SK-N-SH (cell line): Measurements from ENCODE around the gene OGFOD2. TPM values are rescaled to one million over a fixed set of nuclear protein-coding genes. Genes with fewer than 3 reads are reported as not detected.
A peak's percentile ranks its signal among the peaks of the same experiment; 100 is the strongest.

Source experiments
- CHD2 ChIP-seq: fragments of 150-350 bp; IDR thresholded peaks from 2 replicates; pipeline ENCODE4 v1.6.1; 2018; ENCODE audit warnings: low read length; ENCODE audit not compliant: partially characterized antibody
- CTCF ChIP-seq: fragments of 200-600 bp; sonication (generic); IDR thresholded peaks from 2 replicates; pipeline ENCODE4 v1.6.1; 2017; ENCODE audit warnings: antibody characterized with exemption, mild to moderate bottlenecking, moderate library complexity
- EP300 ChIP-seq, 2 experiments: IDR thresholded peaks; 2 replicates each; pipeline versions ENCODE4 v1.4.0 to v1.6.1; 2012; ENCODE audit warnings: borderline replicate concordance in 1 of 2, low read depth in 1 of 2, low read length in 1 of 2
- EZH2phosphoT487 ChIP-seq: fragments of 200-600 bp; sonication (generic); IDR thresholded peaks from 2 replicates; pipeline ENCODE4 v1.6.1; 2017; ENCODE audit warnings: low read depth, mixed run types, mild to moderate bottlenecking, antibody characterized with exemption, moderate library complexity, borderline replicate concordance
- FOSL2 ChIP-seq: IDR thresholded peaks from 2 replicates; pipeline ENCODE4 v1.4.0; 2012; ENCODE audit warnings: low read depth, mild to moderate bottlenecking, moderate library complexity, borderline replicate concordance
- FOXJ3 ChIP-seq: sonication (generic); formaldehyde crosslinking; IDR thresholded peaks from 2 replicates; pipeline ENCODE4 v1.5.1; 2020; ENCODE audit warnings: mild to moderate bottlenecking, missing genetic modification reagents
- FOXM1 ChIP-seq: IDR thresholded peaks from 2 replicates; pipeline ENCODE4 v1.4.0; 2012; ENCODE audit warnings: low read depth, mild to moderate bottlenecking
- GATA2 ChIP-seq: sonication (generic); formaldehyde crosslinking; IDR thresholded peaks from 2 replicates; pipeline ENCODE4 v1.5.0; 2020; ENCODE audit warnings: mild to moderate bottlenecking, missing genetic modification reagents
- JUND ChIP-seq: IDR thresholded peaks from 2 replicates; pipeline ENCODE4 v1.4.0; 2012
- MAX ChIP-seq: IDR thresholded peaks from 2 replicates; pipeline ENCODE4 v1.4.0; 2012; ENCODE audit warnings: low read depth
- MXI1 ChIP-seq: IDR thresholded peaks from 2 replicates; pipeline ENCODE4 v1.6.1; 2012; ENCODE audit warnings: mild to moderate bottlenecking, low read depth, low read length, improper control_type of control experiment
- NFIC ChIP-seq: IDR thresholded peaks from 2 replicates; pipeline ENCODE4 v1.4.0; 2012; ENCODE audit warnings: borderline replicate concordance
- RAD21 ChIP-seq: IDR thresholded peaks from 2 replicates; pipeline ENCODE4 v1.6.1; 2012; ENCODE audit warnings: mild to moderate bottlenecking, low read length
- RCOR1 ChIP-seq: fragments of 150-350 bp; IDR thresholded peaks from 2 replicates; pipeline ENCODE4 v1.6.1; 2017; ENCODE audit warnings: antibody characterized with exemption, low read length
- SIN3A ChIP-seq: IDR thresholded peaks from 2 replicates; pipeline ENCODE4 v1.6.1; 2012; ENCODE audit warnings: low read depth, mild to moderate bottlenecking, low read length, moderate library complexity, borderline replicate concordance
- SMC3 ChIP-seq: IDR thresholded peaks from 2 replicates; pipeline ENCODE4 v1.6.1; 2012; ENCODE audit warnings: low read depth, low read length, improper control_type of control experiment
- TAF1 ChIP-seq: IDR thresholded peaks from 2 replicates; pipeline ENCODE4 v1.6.1; 2012; ENCODE audit warnings: low read depth, mild to moderate bottlenecking, low read length, moderate library complexity, borderline replicate concordance
- TCF12 ChIP-seq: IDR thresholded peaks from 2 replicates; pipeline ENCODE4 v1.4.0; 2012
- TEAD4 ChIP-seq: IDR thresholded peaks from 2 replicates; pipeline ENCODE4 v1.4.0; 2012; ENCODE audit warnings: mild to moderate bottlenecking, borderline replicate concordance; ENCODE audit not compliant: insufficient read depth
- USF1 ChIP-seq: IDR thresholded peaks from 2 replicates; pipeline ENCODE4 v1.4.0; 2012; ENCODE audit warnings: low read depth, borderline replicate concordance
- YY1 ChIP-seq: IDR thresholded peaks from 2 replicates; pipeline ENCODE4 v1.4.0; 2012; ENCODE audit warnings: low read depth, mild to moderate bottlenecking
- polyA plus RNA-seq, 3 experiments: library from polyadenylated mRNA; depleted of rRNA; stranded (reverse); fragments of >200 nt; gene quantifications; 2 replicates each; pipeline ENCODE4 v1.2.3, GENCODE V29; 2012

The OGFOD2 gene
- polyA plus RNA-seq, 1 of the 3 experiments (the other 2 are of a cell fraction), result 22.0 TPM

- 0 out of 2 replicates have a peak, but pooled peaks have one; percentile 42 for TF ChIP-seq YY1
- no peak for TF ChIP-seq GATA2 (CRISPR knock-in tag)
- TF ChIP-seq TEAD4, result no peak
- no peak for TF ChIP-seq JUND
- TF ChIP-seq CTCF, result no peak
- TF ChIP-seq TCF12, result no peak
- TF ChIP-seq MXI1, result peak; percentile 81
- no peak for TF ChIP-seq FOXJ3 (CRISPR knock-in tag)
- no peak for TF ChIP-seq USF1
- no peak for TF ChIP-seq FOXM1
- no peak for TF ChIP-seq NFIC
- TF ChIP-seq CHD2, result no peak
- TF ChIP-seq FOSL2, result no peak
- TF ChIP-seq SIN3A, result no peak
- TF ChIP-seq TAF1, result peak; percentile 66; the same call in 1 of the 2 replicates
- no peak for TF ChIP-seq EZH2phosphoT487
- 0 out of 2 replicates have a peak, but pooled peaks have one; percentile 34 for TF ChIP-seq MAX
- TF ChIP-seq RAD21, result no peak
- TF ChIP-seq EP300 (IDR thresholded peaks at IDR 0.05; ENCODE audit: borderline replicate concordance in 1 of 2, low read depth in 1 of 2, low read length in 1 of 2), result no peak
- no peak for TF ChIP-seq SMC3
- no peak for TF ChIP-seq RCOR1
- TF ChIP-seq, all 33 proteins: peak for 7
Observed at GRCh38 chr12:122965851-122966742, 8.9 kb upstream of the OGFOD2 start, which contains the start of gene ABCB9 (continued).
